Sigmoid colon (tissue), 3 donors: ENCODE measurements around the gene ECSCR.

Experiments
- POLR2A ChIP-seq, 2 donors: fragments of 450-650 bp; IDR thresholded peaks; one replicate each; pipeline ENCODE4 v1.6.1; 2016; ENCODE audit warnings: antibody characterized with exemption in 2 of 2, mild to moderate bottlenecking in 2 of 2, moderate library complexity in 2 of 2
- TF ChIP-seq, protein P1 (sequence below), 4 experiments: fragments of 450-650 bp in 3 of 4; fragments of 200-600 bp in 1 of 4; IDR thresholded peaks; one replicate each; pipeline ENCODE4 v1.5.1; 2016 to 2019; ENCODE audit warnings: antibody characterized with exemption in 4 of 4, mild to moderate bottlenecking in 3 of 4, moderate library complexity in 2 of 4

GRCh38 chr5:139458580-139459407 lies 3.7 kb downstream of the ECSCR start:
- TF ChIP-seq, protein P1, sequence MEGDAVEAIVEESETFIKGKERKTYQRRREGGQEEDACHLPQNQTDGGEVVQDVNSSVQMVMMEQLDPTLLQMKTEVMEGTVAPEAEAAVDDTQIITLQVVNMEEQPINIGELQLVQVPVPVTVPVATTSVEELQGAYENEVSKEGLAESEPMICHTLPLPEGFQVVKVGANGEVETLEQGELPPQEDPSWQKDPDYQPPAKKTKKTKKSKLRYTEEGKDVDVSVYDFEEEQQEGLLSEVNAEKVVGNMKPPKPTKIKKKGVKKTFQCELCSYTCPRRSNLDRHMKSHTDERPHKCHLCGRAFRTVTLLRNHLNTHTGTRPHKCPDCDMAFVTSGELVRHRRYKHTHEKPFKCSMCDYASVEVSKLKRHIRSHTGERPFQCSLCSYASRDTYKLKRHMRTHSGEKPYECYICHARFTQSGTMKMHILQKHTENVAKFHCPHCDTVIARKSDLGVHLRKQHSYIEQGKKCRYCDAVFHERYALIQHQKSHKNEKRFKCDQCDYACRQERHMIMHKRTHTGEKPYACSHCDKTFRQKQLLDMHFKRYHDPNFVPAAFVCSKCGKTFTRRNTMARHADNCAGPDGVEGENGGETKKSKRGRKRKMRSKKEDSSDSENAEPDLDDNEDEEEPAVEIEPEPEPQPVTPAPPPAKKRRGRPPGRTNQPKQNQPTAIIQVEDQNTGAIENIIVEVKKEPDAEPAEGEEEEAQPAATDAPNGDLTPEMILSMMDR (IDR thresholded peaks at IDR 0.05) = no peak
- no peak for TF ChIP-seq POLR2A (IDR thresholded peaks at IDR 0.05)
